Spinal cord (tissue), 10 donors: ENCODE measurements around the gene RPUSD2. TPM values are rescaled to one million over a fixed set of nuclear protein-coding genes. Genes with fewer than 3 reads are reported as not detected.

Experiments used
- DNase-seq, 6 donors: peaks; one replicate each; pipeline versions ENCODE4 v3.0.0 to v3.0.0-alpha.2; 2013 to 2015; ENCODE audit warnings: low spot score in 6 of 6, low read depth in 4 of 6
- H3K27ac ChIP-seq: one replicate; pipeline ENCODE4 v1.5.1; 2013; ENCODE audit warnings: low read depth, low read length, control low read depth
- H3K27me3 ChIP-seq: one replicate; pipeline ENCODE4 v1.6.1; 2013; ENCODE audit warnings: low read length; ENCODE audit not compliant: control insufficient read depth, insufficient read depth
- H3K36me3 ChIP-seq: one replicate; pipeline ENCODE4 v1.6.1; 2013; ENCODE audit warnings: low read length; ENCODE audit not compliant: control insufficient read depth, insufficient read depth
- H3K4me1 ChIP-seq: one replicate; pipeline ENCODE4 v1.6.1; 2013; ENCODE audit warnings: low read length; ENCODE audit not compliant: control insufficient read depth, insufficient read depth
- H3K4me3 ChIP-seq: one replicate; pipeline ENCODE4 v1.5.1; 2013; ENCODE audit warnings: low read depth, low read length, control low read depth
- H3K9me3 ChIP-seq: one replicate; pipeline ENCODE4 v1.6.1; 2013; ENCODE audit warnings: low read length; ENCODE audit not compliant: control insufficient read depth, insufficient read depth
- WGBS: methylation state at CpG from one replicate; pipeline ENCODE4 v1.1.5; 2013; ENCODE audit warnings: missing lambda C conversion rate; ENCODE audit not compliant: insufficient coverage; 5-methylcytosine and 5-hydroxymethylcytosine counted together
- polyA plus RNA-seq, 2 donors: library from polyadenylated mRNA; unstranded; fragments of 120-200 nt; gene quantifications; one replicate each; pipeline ENCODE4 v1.2.1, GENCODE V29; 2013; ENCODE audit not compliant: insufficient read length in 2 of 2
- small RNA-seq: library from RNA; depleted of rRNA; stranded (forward); fragments of <200 nt; gene quantifications from one replicate; pipeline ENCODE3, GENCODE V24; 2014; ENCODE audit warnings: low replicate concordance
- total RNA-seq, 2 donors: library from RNA; depleted of rRNA in 1 of 2; stranded (reverse); fragments of 120-200 nt in 1 of 2; fragments of >200 nt in 1 of 2; gene quantifications; one replicate each; pipeline versions ENCODE4 v1.2.3 to v1.2.4, GENCODE V29; 2013 to 2014
- donor health status: healthy.

RPUSD2 gene
- total and polyA plus RNA-seq, 4 donors = 8.2 to 12.0 (median 11.3) TPM

DNA sequence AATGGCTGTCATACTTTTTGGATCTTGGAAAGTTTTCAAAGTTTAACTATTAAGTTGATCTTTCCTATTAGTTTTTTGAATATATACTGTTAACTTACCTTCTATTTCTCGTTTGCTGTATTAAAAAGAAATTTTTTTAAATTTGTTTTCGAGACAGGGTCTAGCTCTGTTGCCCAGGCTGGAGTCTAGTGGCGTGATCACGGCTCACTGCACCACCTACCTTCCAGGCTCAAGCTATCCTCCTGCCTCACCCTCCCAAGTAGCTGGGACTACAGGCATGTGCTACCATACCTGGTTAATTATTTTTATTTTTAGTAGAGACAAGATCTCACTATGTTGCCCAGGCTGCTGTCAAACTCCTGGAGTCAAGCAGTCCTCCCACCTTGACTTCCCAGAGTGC, 29.6 kb downstream of the RPUSD2 start:
- Histone ChIP-seq H3K36me3 (no peaks in the 10 kb centered on the region), H3K4me3 (no peak overlapping the region), H3K9me3 (no peaks in the 10 kb centered on the region), H3K27ac (no peak overlapping the region), H3K4me1 (no peaks in the 10 kb centered on the region), H3K27me3 (no peaks in the 10 kb centered on the region)
- DNase-seq = no peak
- no CpG with 5 or more reads among the region's 4 CpGs for WGBS

DNA sequence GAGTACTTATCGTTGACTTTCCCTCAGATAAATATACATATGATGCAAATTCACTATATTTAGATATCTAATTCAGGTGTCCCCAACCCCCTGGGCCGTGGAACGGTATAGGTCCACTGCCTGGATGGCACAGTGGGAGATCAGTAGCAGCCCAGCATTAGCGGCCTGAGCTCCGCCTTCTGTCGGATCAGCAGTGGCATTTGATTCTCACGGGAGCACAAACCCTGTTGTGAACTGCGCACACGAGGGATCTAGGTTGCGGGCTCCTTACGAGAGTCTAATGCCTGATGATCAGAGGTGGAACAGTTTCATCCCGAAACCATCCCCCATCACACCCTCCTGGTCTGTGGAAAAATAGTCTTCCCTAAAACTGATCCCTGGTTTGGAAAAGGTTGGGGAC, 31.9 kb downstream of the RPUSD2 start:
- Histone ChIP-seq H3K9me3 (no peaks in the 10 kb centered on the region), H3K36me3 (no peaks in the 10 kb centered on the region), H3K4me1 (no peaks in the 10 kb centered on the region), H3K27ac (no peak overlapping the region), H3K27me3 (no peaks in the 10 kb centered on the region), H3K4me3 (no peak overlapping the region)
- no peak for DNase-seq
- 97% methylated on average over 4 of the region's 12 CpGs for WGBS

DNA sequence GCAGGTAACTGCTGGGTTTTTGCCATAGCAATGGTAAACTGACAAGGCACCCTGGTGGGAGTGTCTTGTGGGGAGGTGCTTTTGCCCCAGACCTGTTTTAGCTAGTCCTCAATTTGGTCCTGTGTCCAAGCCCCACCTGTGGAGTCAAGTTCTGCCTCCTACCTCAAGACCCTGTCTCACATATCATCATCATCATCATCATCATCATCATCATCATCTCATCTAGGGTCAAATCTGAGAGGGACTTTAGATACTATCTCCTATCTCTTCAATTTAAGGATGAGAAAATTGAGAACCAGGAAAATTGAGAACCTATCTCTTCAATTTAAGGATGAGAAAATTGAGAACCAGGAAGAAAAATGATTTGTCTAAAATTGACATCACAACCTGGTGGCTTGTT, 34.8 kb downstream of the RPUSD2 start:
- no peaks in the 10 kb centered on the region for H3K9me3 ChIP-seq
- no peaks in the 10 kb centered on the region for H3K36me3 ChIP-seq

GRCh38 chr15:40613080-40613479, 44.0 kb downstream of the RPUSD2 start:
- Histone ChIP-seq H3K4me3 (no peak overlapping the region), H3K27ac (no peak overlapping the region), H3K27me3 (no peaks in the 10 kb centered on the region), H3K36me3 (no peaks in the 10 kb centered on the region), H3K9me3 (no peaks in the 10 kb centered on the region), H3K4me1 (no peaks in the 10 kb centered on the region)
- no CpG with 5 or more reads among the region's 5 CpGs for WGBS
- DNase-seq = no peak

More for the DNA sequence above, 34.8 kb downstream of the RPUSD2 start:
- H3K27ac ChIP-seq = no peak overlapping the region
- H3K4me3 ChIP-seq = no peak overlapping the region
- H3K4me1 ChIP-seq = no peaks in the 10 kb centered on the region
- DNase-seq = no peak
- no peaks in the 10 kb centered on the region for H3K27me3 ChIP-seq

DNA sequence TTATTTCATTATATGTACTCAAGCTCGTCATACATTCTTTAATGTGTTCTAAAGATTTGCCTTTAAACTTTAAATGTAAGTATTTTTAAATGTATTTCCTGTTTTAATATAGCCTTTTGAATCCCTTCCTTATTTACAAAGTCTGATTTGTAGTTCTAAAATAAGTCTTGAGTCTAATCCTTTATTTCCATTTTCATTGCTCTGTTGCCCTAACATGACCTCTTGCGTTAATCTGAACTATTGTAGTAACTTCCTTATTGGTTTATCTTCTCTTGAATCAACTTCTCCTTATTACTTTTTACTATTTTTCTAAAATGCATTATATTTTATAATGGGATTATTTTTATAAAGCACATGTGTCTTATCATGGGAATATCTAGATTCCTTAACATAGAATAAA, 48.9 kb downstream of the RPUSD2 start:
- no peak overlapping the region for H3K27ac ChIP-seq
- no peaks in the 10 kb centered on the region for H3K36me3 ChIP-seq
- DNase-seq = no peak
- no CpG with 5 or more reads among the region's 2 CpGs for WGBS
- H3K4me1 ChIP-seq = no peaks in the 10 kb centered on the region
- no peaks in the 10 kb centered on the region for H3K27me3 ChIP-seq
- no peaks in the 10 kb centered on the region for H3K9me3 ChIP-seq
- no peak overlapping the region for H3K4me3 ChIP-seq

DNA sequence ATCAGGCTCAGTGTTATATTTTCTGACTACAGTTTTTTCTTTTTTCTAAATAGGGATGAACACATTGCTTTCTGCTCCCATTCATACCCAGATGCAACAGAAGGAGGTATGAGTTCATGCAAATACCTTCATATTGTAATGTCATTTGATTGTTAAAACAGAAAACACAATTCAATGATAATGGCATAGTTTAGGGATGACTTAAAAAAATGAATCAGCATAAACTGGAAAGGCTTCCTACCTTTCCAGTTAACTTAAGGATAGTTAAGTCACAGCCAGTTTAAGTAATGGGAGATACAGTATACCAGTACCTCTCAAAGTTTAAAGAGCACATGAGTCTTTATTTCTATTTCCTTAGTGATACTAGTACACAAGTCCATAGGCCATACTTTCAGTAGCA, 49.8 kb downstream of the RPUSD2 start:
- Histone ChIP-seq H3K4me1 (no peaks in the 10 kb centered on the region), H3K4me3 (no peak overlapping the region), H3K36me3 (no peaks in the 10 kb centered on the region), H3K27ac (no peak overlapping the region), H3K9me3 (no peaks in the 10 kb centered on the region), H3K27me3 (no peaks in the 10 kb centered on the region)
- DNase-seq = no peak

GRCh38 chr15:40623361-40623760, 54.3 kb downstream of the RPUSD2 start:
- DNase-seq = peak in 2 of 6 donors; percentile 0 to 11
- WGBS = 86% methylated on average over 1 of the region's 2 CpGs
- no peaks in the 10 kb centered on the region for H3K27me3 ChIP-seq
- no peaks in the 10 kb centered on the region for H3K9me3 ChIP-seq
- no peak overlapping the region for H3K27ac ChIP-seq
- no peak overlapping the region for H3K4me3 ChIP-seq
- H3K36me3 ChIP-seq = no peaks in the 10 kb centered on the region
- H3K4me1 ChIP-seq = no peaks in the 10 kb centered on the region

Small RNA genes within 50 kb of the gene (small RNA-seq; reads per million reads assigned to genes)
- gene RF00017 = not detected
- not detected for gene RN7SL376P
- not detected for gene RNU6-516P

Other genes with a start within 250 kb of the RPUSD2 start
- gene INAFM2, start 245.6 kb upstream of the RPUSD2 start, total RNA-seq = 10 to 100 TPM; 17.0 to 20.6 TPM
- 10 to 100 TPM; 26.1 to 29.6 TPM for gene INAFM2, start 245.6 kb upstream of the RPUSD2 start, polyA plus RNA-seq
- 1 to 10 TPM; 1.8 to 3.0 TPM for gene CCDC9B, start 228.4 kb upstream of the RPUSD2 start, total RNA-seq
- gene CCDC9B, start 228.4 kb upstream of the RPUSD2 start, polyA plus RNA-seq = 1 to 10 TPM; 5.8 to 7.5 TPM
- gene PHGR1, start 218.3 kb upstream of the RPUSD2 start, total RNA-seq = not detected
- not detected for gene PHGR1, start 218.3 kb upstream of the RPUSD2 start, polyA plus RNA-seq
- gene DISP2, start 211.1 kb upstream of the RPUSD2 start, total RNA-seq = 10 to 100 TPM in 1 of 2 donors, 1 to 10 TPM in 1; 7.8 to 13.3 TPM
- gene DISP2, start 211.1 kb upstream of the RPUSD2 start, polyA plus RNA-seq = 10 to 100 TPM; 28.6 to 43.8 TPM
- 10 to 100 TPM; 30.1 to 30.9 TPM for gene KNSTRN, start 186.6 kb upstream of the RPUSD2 start, total RNA-seq
- 10 to 100 TPM; 33.9 to 36.2 TPM for gene KNSTRN, start 186.6 kb upstream of the RPUSD2 start, polyA plus RNA-seq
- 10 to 100 TPM; 45.5 to 50.6 TPM for gene IVD, start 163.5 kb upstream of the RPUSD2 start, total RNA-seq
- 100 to 1,000 TPM in 1 of 2 donors, 10 to 100 TPM in 1; 76.9 to 105 TPM for gene IVD, start 163.5 kb upstream of the RPUSD2 start, polyA plus RNA-seq
- gene BAHD1, start 128.3 kb upstream of the RPUSD2 start, total RNA-seq = 10 to 100 TPM in 1 of 2 donors, 1 to 10 TPM in 1; 6.2 to 14.7 TPM
- gene BAHD1, start 128.3 kb upstream of the RPUSD2 start, polyA plus RNA-seq = 10 to 100 TPM; 22.8 to 25.3 TPM
- 10 to 100 TPM in 1 of 2 donors, 1 to 10 TPM in 1; 5.4 to 16.6 TPM for gene CHST14, start 98.3 kb upstream of the RPUSD2 start, total RNA-seq
- 10 to 100 TPM; 20.0 to 21.9 TPM for gene CHST14, start 98.3 kb upstream of the RPUSD2 start, polyA plus RNA-seq
- 10 to 100 TPM; 19.7 to 23.7 TPM for gene CCDC32, start 4.3 kb upstream of the RPUSD2 start, total RNA-seq
- gene CCDC32, start 4.3 kb upstream of the RPUSD2 start, polyA plus RNA-seq = 10 to 100 TPM; 29.9 to 31.6 TPM
- gene KNL1, start 24.9 kb downstream of the RPUSD2 start, total RNA-seq = 10 to 100 TPM; 11.2 to 13.7 TPM
- 1 to 10 TPM; 8.7 to 9.7 TPM for gene KNL1, start 24.9 kb downstream of the RPUSD2 start, polyA plus RNA-seq
- gene RAD51, start 125.9 kb downstream of the RPUSD2 start, total RNA-seq = 1 to 10 TPM; 2.5 to 3.7 TPM
- 1 to 10 TPM; 6.3 to 7.9 TPM for gene RAD51, start 125.9 kb downstream of the RPUSD2 start, polyA plus RNA-seq
- 10 to 100 TPM; 18.1 to 30.6 TPM for gene RMDN3, start 186.0 kb downstream of the RPUSD2 start, total RNA-seq
- 10 to 100 TPM; 50.0 to 53.1 TPM for gene RMDN3, start 186.0 kb downstream of the RPUSD2 start, polyA plus RNA-seq
- 10 to 100 TPM; 14.2 to 18.2 TPM for gene GCHFR, start 194.8 kb downstream of the RPUSD2 start, total RNA-seq
- 10 to 100 TPM; 25.6 to 29.1 TPM for gene GCHFR, start 194.8 kb downstream of the RPUSD2 start, polyA plus RNA-seq
- gene C15orf62, start 200.7 kb downstream of the RPUSD2 start, total RNA-seq = under 1 TPM; 0.17 to 0.20 TPM
- gene C15orf62, start 200.7 kb downstream of the RPUSD2 start, polyA plus RNA-seq = 1 to 10 TPM; 2.8 to 6.0 TPM
- gene ZFYVE19, start 237.8 kb downstream of the RPUSD2 start, total RNA-seq = 10 to 100 TPM; 25.2 to 28.0 TPM
- gene ZFYVE19, start 237.8 kb downstream of the RPUSD2 start, polyA plus RNA-seq = 10 to 100 TPM; 36.6 to 43.2 TPM
- gene DNAJC17, start 238.2 kb downstream of the RPUSD2 start, total RNA-seq = 10 to 100 TPM; 12.8 to 47.4 TPM
- gene DNAJC17, start 238.2 kb downstream of the RPUSD2 start, polyA plus RNA-seq = 10 to 100 TPM; 27.1 to 34.9 TPM